GM23338 (cell line): ENCODE measurements around the gene UPK1A.

Source experiments
- CREB1 ChIP-seq: fragments of 250-450 bp; sonication (Bioruptor Pico); IDR thresholded peaks from 2 replicates; pipeline ENCODE4 v1.5.0; 2020; ENCODE audit warnings: low read depth, mild to moderate bottlenecking, moderate library complexity
- ETS1 ChIP-seq: IDR thresholded peaks from 2 replicates; pipeline ENCODE4 v1.6.1; 2016; ENCODE audit warnings: antibody characterized with exemption
- EZH2 ChIP-seq: fragments of 200-600 bp; sonication (generic); IDR thresholded peaks from one replicate; pipeline ENCODE4 v1.8.0; 2017; ENCODE audit warnings: antibody characterized with exemption, mild to moderate bottlenecking, low read depth; ENCODE audit not compliant: unreplicated experiment
- EZH2phosphoT487 ChIP-seq: fragments of 200-600 bp; sonication (generic); IDR thresholded peaks from one replicate; pipeline ENCODE4 v1.8.1; 2018; ENCODE audit warnings: antibody characterized with exemption; ENCODE audit not compliant: unreplicated experiment
- JUNB ChIP-seq: IDR thresholded peaks from one replicate; pipeline ENCODE4 v1.6.1; 2016; ENCODE audit warnings: antibody characterized with exemption; ENCODE audit not compliant: unreplicated experiment
- NANOG ChIP-seq: IDR thresholded peaks from 2 replicates; pipeline ENCODE4 v1.6.1; 2016; ENCODE audit warnings: antibody characterized with exemption, borderline replicate concordance
- POLR2AphosphoS5 ChIP-seq: IDR thresholded peaks from 2 replicates; pipeline ENCODE4 v1.6.1; 2016; ENCODE audit warnings: antibody characterized with exemption, low read depth
- REST ChIP-seq: IDR thresholded peaks from one replicate; pipeline ENCODE4 v1.6.1; 2018; ENCODE audit warnings: antibody characterized with exemption; ENCODE audit not compliant: unreplicated experiment
- STAT1 ChIP-seq: IDR thresholded peaks from one replicate; pipeline ENCODE4 v1.6.1; 2016; ENCODE audit warnings: antibody characterized with exemption; ENCODE audit not compliant: unreplicated experiment
- ZNF114 ChIP-seq: fragments of 250-450 bp; sonication (Bioruptor Pico); IDR thresholded peaks from 2 replicates; pipeline ENCODE4 v1.5.0; 2020; ENCODE audit warnings: mild to moderate bottlenecking, moderate library complexity
- ZNF331 ChIP-seq: fragments of 250-450 bp; sonication (Bioruptor Pico); IDR thresholded peaks from 2 replicates; pipeline ENCODE4 v1.5.0; 2020; ENCODE audit warnings: low read depth, mild to moderate bottlenecking, moderate library complexity
- ZNF462 ChIP-seq: fragments of 250-450 bp; sonication (Bioruptor Pico); IDR thresholded peaks from 2 replicates; pipeline ENCODE4 v1.5.0; 2020; ENCODE audit warnings: mild to moderate bottlenecking, moderate library complexity
- TF ChIP-seq, protein P1 (sequence below), 2 experiments: fragments of 200-600 bp in 1 of 2; sonication (generic) in 1 of 2; conservative IDR thresholded peaks; 2 replicates each; pipeline versions ENCODE4 v1.5.1 to v1.6.1; 2016 to 2017; ENCODE audit warnings: antibody characterized with exemption in 2 of 2, low read depth in 2 of 2, mild to moderate bottlenecking in 2 of 2, moderate library complexity in 1 of 2

DNA sequence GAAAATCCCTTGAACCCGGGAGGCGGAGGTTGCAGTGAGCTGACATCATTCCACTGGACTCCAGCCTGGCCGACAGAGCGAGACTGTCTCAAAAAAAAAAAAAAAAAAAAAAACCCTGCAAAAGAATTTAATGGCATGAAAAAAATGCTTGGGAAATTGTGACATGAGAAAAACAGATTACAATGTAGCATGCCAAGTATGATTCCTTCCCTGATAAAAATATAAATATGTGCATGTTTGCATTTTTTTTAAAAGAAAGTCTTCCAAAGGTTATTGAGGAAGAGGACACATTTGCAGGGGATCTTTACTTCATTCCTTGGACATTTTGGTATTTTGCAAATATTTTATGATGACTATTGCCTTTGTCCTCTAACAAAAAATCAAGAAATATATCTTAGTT is 23.5 kb downstream of the UPK1A start:
- TF ChIP-seq REST (no peak), JUNB (no peak), EZH2 (no peak), POLR2AphosphoS5 (no peak), STAT1 (no peak), CREB1 (CRISPR knock-in tag) (no peak), EZH2phosphoT487 (no peak), NANOG (no peak), ETS1 (no peak), ZNF331 (CRISPR knock-in tag) (no peak), ZNF114 (no peak), ZNF462 (CRISPR knock-in tag) (no peak)
- TF ChIP-seq, protein P1, sequence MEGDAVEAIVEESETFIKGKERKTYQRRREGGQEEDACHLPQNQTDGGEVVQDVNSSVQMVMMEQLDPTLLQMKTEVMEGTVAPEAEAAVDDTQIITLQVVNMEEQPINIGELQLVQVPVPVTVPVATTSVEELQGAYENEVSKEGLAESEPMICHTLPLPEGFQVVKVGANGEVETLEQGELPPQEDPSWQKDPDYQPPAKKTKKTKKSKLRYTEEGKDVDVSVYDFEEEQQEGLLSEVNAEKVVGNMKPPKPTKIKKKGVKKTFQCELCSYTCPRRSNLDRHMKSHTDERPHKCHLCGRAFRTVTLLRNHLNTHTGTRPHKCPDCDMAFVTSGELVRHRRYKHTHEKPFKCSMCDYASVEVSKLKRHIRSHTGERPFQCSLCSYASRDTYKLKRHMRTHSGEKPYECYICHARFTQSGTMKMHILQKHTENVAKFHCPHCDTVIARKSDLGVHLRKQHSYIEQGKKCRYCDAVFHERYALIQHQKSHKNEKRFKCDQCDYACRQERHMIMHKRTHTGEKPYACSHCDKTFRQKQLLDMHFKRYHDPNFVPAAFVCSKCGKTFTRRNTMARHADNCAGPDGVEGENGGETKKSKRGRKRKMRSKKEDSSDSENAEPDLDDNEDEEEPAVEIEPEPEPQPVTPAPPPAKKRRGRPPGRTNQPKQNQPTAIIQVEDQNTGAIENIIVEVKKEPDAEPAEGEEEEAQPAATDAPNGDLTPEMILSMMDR (conservative IDR thresholded peaks at IDR 0.05; ENCODE audit: low read depth in 2 of 2): no peak
